NB4 (cell line): ENCODE data around the gene DGKD.
A peak's percentile ranks its signal among the peaks of the same experiment; 100 is the strongest.

Experiments used
- DNase-seq: peaks from one replicate; pipeline ENCODE4 v3.0.0; 2010; ENCODE audit warnings: low read depth
- H3K4me3 ChIP-seq: one replicate; pipeline ENCODE4 v1.5.1; 2011; ENCODE audit warnings: mild to moderate bottlenecking, low read depth, low read length, moderate library complexity
- CTCF ChIP-seq: IDR thresholded peaks from one replicate; pipeline ENCODE4 v1.5.1; 2012; ENCODE audit warnings: low read depth, low read length
- MAX ChIP-seq: IDR thresholded peaks from 2 replicates; pipeline ENCODE4 v1.6.1; 2011; ENCODE audit warnings: low read depth, low read length
- MYC ChIP-seq: IDR thresholded peaks from 2 replicates; pipeline ENCODE4 v1.6.1; 2011; ENCODE audit warnings: low read depth, low read length
- POLR2A ChIP-seq: IDR thresholded peaks from 2 replicates; pipeline ENCODE4 v1.6.1; 2011; ENCODE audit warnings: mild to moderate bottlenecking; ENCODE audit not compliant: insufficient read length; ENCODE audit errors: extremely low read depth

Gene DGKD

GRCh38 chr2:233325256-233325655, 29.0 kb upstream of the DGKD start:
- TF ChIP-seq POLR2A (no peak), MAX (no peak), CTCF (no peak), MYC (no peak)
- no peak for DNase-seq
- no peak overlapping the region for H3K4me3 ChIP-seq

- no peak overlapping the region for H3K4me3 ChIP-seq
- no peak for DNase-seq
Observed at GRCh38 chr2:233325814-233326213, 28.5 kb upstream of the DGKD start.

GRCh38 chr2:233326500-233326899, 27.8 kb upstream of the DGKD start:
- DNase-seq: no peak
- no peak overlapping the region for H3K4me3 ChIP-seq
- TF ChIP-seq POLR2A (no peak), CTCF (no peak), MAX (no peak), MYC (no peak)

More at GRCh38 chr2:233325814-233326213, 28.5 kb upstream of the DGKD start:
- no peak for TF ChIP-seq MAX
- no peak for TF ChIP-seq MYC
- no peak for TF ChIP-seq POLR2A

- TF ChIP-seq CTCF: no peak
- H3K4me3 ChIP-seq: no peak overlapping the region
Observed at GRCh38 chr2:233328922-233329321, 25.4 kb upstream of the DGKD start.

GRCh38 chr2:233329489-233330135, 24.7 kb upstream of the DGKD start:
- TF ChIP-seq CTCF (no peak), POLR2A (no peak), MAX (no peak), MYC (no peak)
- no peak for DNase-seq
- H3K4me3 ChIP-seq: no peak overlapping the region

More at GRCh38 chr2:233328922-233329321, 25.4 kb upstream of the DGKD start:
- DNase-seq: no peak

GRCh38 chr2:233331536-233331935, 22.8 kb upstream of the DGKD start:
- TF ChIP-seq CTCF (no peak), MYC (peak; percentile 91), MAX (peak; percentile 92), POLR2A (peak; percentile 23)
- H3K4me3 ChIP-seq: no peak overlapping the region
- peak; percentile 98 for DNase-seq
